Measurements from ENCODE around the gene B3GNT8. TPM values are rescaled to one million over a fixed set of nuclear protein-coding genes. Genes with fewer than 3 reads are reported as not detected.

The B3GNT8 gene
- total and polyA plus RNA-seq, 9 of the 15 experiments (the other 6 are each of a cell fraction or from before 2014, with no cell fraction given), result 0.11 to 2.9 (median 0.65) TPM; not detected in 2

DNA sequence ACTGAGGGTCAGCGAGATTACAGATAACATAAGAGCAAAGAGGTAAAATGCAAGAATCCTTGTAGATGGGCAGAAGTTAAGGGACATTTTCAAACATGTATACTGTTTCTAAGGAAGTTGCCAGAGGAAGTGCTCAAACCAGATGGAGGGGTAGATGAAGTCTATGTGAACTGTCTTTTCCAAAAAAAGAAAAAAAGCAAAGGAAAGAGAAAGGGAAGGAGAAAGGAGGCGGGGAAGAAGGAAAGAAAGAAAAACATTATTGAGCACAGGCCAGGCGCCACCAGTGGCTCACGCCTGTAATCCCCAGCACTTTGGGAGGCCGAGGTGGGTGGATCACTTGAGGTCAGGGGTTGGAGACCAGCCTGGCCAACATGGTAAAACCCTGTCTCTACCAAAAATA lies 7.3 kb upstream of the B3GNT8 start:
- no peaks in the 10 kb centered on the region for H3K9me3 ChIP-seq (replicated peaks; ENCODE audit: control insufficient read depth, insufficient read depth, low read depth, low read length)
- no peak overlapping the region for H3K4me2 ChIP-seq (ENCODE audit: insufficient read depth, low read length)
- CTCF ChIA-PET (ENCODE audit: low intra/inter-chr PET ratio), result no interaction called here

More for the DNA sequence above, 7.3 kb upstream of the B3GNT8 start:
- H3K9me1 ChIP-seq (ENCODE audit: control insufficient read depth, insufficient read depth, low read length), result no peaks in the 10 kb centered on the region
- peaks cover 3 to 23% of the 10 kb centered on the region in 2 experiments; a peak in 3 of 5 replicates for H3K4me1 ChIP-seq (replicated peaks in 1 of 2; ENCODE audit: control insufficient read depth in 2 of 2, insufficient read depth in 2 of 2, low read length in 2 of 2)
- H3K79me2 ChIP-seq (ENCODE audit: control insufficient read depth, insufficient read depth, low read length), result peaks cover 10% of the 10 kb centered on the region
- H4K20me1 ChIP-seq (replicated peaks; ENCODE audit: control insufficient read depth, insufficient read depth, low read length), result no peaks in the 10 kb centered on the region; the same call in 1 of the 2 replicates
- DNase-seq (ENCODE audit: extremely low read depth in 1 of 4, low spot score in 3 of 4), result no peak
- no peak for ATAC-seq
- H3K27ac ChIP-seq (ENCODE audit: extremely low read depth, low read depth, low read length), result no peak overlapping the region
- TF ChIP-seq, protein P1, sequence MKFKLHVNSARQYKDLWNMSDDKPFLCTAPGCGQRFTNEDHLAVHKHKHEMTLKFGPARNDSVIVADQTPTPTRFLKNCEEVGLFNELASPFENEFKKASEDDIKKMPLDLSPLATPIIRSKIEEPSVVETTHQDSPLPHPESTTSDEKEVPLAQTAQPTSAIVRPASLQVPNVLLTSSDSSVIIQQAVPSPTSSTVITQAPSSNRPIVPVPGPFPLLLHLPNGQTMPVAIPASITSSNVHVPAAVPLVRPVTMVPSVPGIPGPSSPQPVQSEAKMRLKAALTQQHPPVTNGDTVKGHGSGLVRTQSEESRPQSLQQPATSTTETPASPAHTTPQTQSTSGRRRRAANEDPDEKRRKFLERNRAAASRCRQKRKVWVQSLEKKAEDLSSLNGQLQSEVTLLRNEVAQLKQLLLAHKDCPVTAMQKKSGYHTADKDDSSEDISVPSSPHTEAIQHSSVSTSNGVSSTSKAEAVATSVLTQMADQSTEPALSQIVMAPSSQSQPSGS (CRISPR knock-in tag; IDR thresholded peaks at IDR 0.05), result no peak
- TF ChIP-seq, protein P2, sequence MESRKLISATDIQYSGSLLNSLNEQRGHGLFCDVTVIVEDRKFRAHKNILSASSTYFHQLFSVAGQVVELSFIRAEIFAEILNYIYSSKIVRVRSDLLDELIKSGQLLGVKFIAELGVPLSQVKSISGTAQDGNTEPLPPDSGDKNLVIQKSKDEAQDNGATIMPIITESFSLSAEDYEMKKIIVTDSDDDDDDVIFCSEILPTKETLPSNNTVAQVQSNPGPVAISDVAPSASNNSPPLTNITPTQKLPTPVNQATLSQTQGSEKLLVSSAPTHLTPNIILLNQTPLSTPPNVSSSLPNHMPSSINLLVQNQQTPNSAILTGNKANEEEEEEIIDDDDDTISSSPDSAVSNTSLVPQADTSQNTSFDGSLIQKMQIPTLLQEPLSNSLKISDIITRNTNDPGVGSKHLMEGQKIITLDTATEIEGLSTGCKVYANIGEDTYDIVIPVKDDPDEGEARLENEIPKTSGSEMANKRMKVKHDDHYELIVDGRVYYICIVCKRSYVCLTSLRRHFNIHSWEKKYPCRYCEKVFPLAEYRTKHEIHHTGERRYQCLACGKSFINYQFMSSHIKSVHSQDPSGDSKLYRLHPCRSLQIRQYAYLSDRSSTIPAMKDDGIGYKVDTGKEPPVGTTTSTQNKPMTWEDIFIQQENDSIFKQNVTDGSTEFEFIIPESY (CRISPR knock-in tag; IDR thresholded peaks at IDR 0.05), result peak; percentile 57; the same call in 1 of the 2 replicates
- no peak overlapping the region for H3K4me3 ChIP-seq
- no peak overlapping the region for H2AFZ ChIP-seq (ENCODE audit: low read depth, low read length)
- H3K27me3 ChIP-seq (ENCODE audit: control insufficient read depth in 2 of 2, insufficient read depth in 2 of 2, low read length in 2 of 2), result no peaks in the 10 kb centered on the region
- FAIRE-seq, result no peak
- H3K36me3 ChIP-seq (ENCODE audit: control insufficient read depth, insufficient read depth, low read length), result peaks cover 44% of the 10 kb centered on the region
- POLR2A ChIA-PET, result interaction anchor here (1.0 kb wide), 1 partner anchor 8 kb away, joined by 3 read pairs; the partner anchor contains the start of gene B3GNT8
- 75% methylated on average over 4 of the region's 5 CpGs for WGBS (ENCODE audit: insufficient coverage, low coverage, missing lambda C conversion rate)
- intact Hi-C loops (cut with micrococcal nuclease) (loop anchor here (5.0 to 10.0 kb wide), 2 partner anchors 37 to 70 kb away; partner anchors contain the start of genes B9D2, BCKDHA and EXOSC5), in situ Hi-C loops (cut with MboI) (no loop called here)
- H3K9ac ChIP-seq (ENCODE audit: insufficient read depth in 1 of 2, low read depth in 2 of 2, low read length in 2 of 2), result no peak overlapping the region
- BruUV-seq (replicated peaks), result no TSS peak

All from K562 (cell line).